OCI-LY3 (cell line): ENCODE data around the gene SRF.

Source experiments
- CTCF ChIP-seq: fragments of 200-600, 300-600 bp; sonication (generic); IDR thresholded peaks from 2 replicates; pipeline ENCODE4 v1.5.1; 2014; ENCODE audit warnings: antibody characterized with exemption, low read length, low read depth
- EZH2phosphoT487 ChIP-seq: fragments of 200-600 bp; shearing (Covaris generic); IDR thresholded peaks from 2 replicates; pipeline ENCODE4 v1.6.1; 2018; ENCODE audit warnings: antibody characterized with exemption, mixed run types, low read depth

- no peak for TF ChIP-seq CTCF
- TF ChIP-seq EZH2phosphoT487, result no peak
Observed at GRCh38 chr6:43150051-43150751, 20.9 kb upstream of the SRF start.
